AG09309 (cell line): ENCODE results near the gene TSG101.

Source experiments
- DNase-seq: peaks from one replicate; pipeline ENCODE4 v3.0.0-alpha.2; 2010; ENCODE audit warnings: low read depth
- H3K4me3 ChIP-seq: 2 replicates; pipeline ENCODE4 v1.5.1; 2011; ENCODE audit warnings: mild to moderate bottlenecking, low read depth, low read length, moderate library complexity; ENCODE audit not compliant: control insufficient read depth
- CTCF ChIP-seq: IDR thresholded peaks from 2 replicates; pipeline ENCODE4 v1.5.1; 2011; ENCODE audit warnings: mild to moderate bottlenecking, low read depth, low read length, inconsistent platforms; ENCODE audit not compliant: insufficient read depth, control insufficient read depth; ENCODE audit errors: missing control alignments

The TSG101 gene

GRCh38 chr11:18548001-18548400 lies 21.3 kb upstream of the TSG101 start:
- no peak for DNase-seq
- no peak for TF ChIP-seq CTCF
- H3K4me3 ChIP-seq: no peak overlapping the region

- H3K4me3 ChIP-seq: no peak overlapping the region
- peak; percentile 26 for TF ChIP-seq CTCF
- DNase-seq: no peak
Measured at GRCh38 chr11:18540207-18541009, 13.7 kb upstream of the TSG101 start.

GRCh38 chr11:18536209-18536608 lies 9.5 kb upstream of the TSG101 start:
- no peak for DNase-seq
- H3K4me3 ChIP-seq: no peak overlapping the region
- TF ChIP-seq CTCF: no peak

GRCh38 chr11:18534245-18534644 lies 7.5 kb upstream of the TSG101 start:
- TF ChIP-seq CTCF: no peak
- no peak overlapping the region for H3K4me3 ChIP-seq
- no peak for DNase-seq

GRCh38 chr11:18533365-18533764 lies 6.6 kb upstream of the TSG101 start:
- H3K4me3 ChIP-seq: no peak overlapping the region
- TF ChIP-seq CTCF: no peak
- DNase-seq: no peak

- peak overlapping the region; percentile 97 for H3K4me3 ChIP-seq
- peak; percentile 27 for DNase-seq
- TF ChIP-seq CTCF: no peak
Measured at GRCh38 chr11:18527512-18527911, 770 bp upstream of the TSG101 start.
